T-helper 2 cell treated with Interferon-gamma antibody and Interleukin-4, amounts not matched to agents 100 ng/mL and 5 ng/mL, for 36 hours (primary cell): ENCODE data around the gene B3GALT6. TPM values are rescaled to one million over a fixed set of nuclear protein-coding genes. Genes with fewer than 3 reads are reported as not detected.
"Not testable (repeated sequence)": the region's sequence is repeated elsewhere in the genome, so short reads cannot be mapped to it uniquely, and the experiment has no call there.

Experiments used
- intact Hi-C: fragments of 100-400 bp; cut with micrococcal nuclease; formaldehyde crosslinking; loops from one replicate; pipeline ENCODE4 v1.15.1; 2023
- total RNA-seq: library from RNA; stranded (reverse); gene quantifications from 2 replicates; pipeline ENCODE4 v1.2.3, GENCODE V29; 2022

The B3GALT6 gene
- 27.1 and 27.5 TPM in 2 replicates for total RNA-seq

DNA sequence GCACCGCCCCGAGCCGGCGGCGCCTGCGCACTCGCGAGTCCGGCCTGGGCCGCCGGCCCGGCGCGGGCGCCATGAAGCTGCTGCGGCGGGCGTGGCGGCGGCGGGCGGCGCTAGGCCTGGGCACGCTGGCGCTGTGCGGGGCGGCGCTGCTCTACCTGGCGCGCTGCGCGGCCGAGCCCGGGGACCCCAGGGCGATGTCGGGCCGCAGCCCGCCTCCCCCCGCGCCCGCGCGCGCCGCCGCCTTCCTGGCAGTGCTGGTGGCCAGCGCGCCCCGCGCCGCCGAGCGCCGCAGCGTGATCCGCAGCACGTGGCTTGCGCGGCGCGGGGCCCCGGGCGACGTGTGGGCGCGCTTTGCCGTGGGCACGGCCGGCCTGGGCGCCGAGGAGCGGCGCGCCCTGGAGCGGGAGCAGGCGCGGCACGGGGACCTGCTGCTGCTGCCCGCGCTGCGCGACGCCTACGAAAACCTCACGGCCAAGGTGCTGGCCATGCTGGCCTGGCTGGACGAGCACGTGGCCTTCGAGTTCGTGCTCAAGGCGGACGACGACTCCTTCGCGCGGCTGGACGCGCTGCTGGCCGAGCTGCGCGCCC is at the start of gene B3GALT6:
B3GALT6 (plus strand) TSS at position 30 of the 588 bp plus-strand sequence; CDS start at position 72, 42 bp downstream.
- intact Hi-C loops = loop anchor here (1.0 to 2.0 kb wide), 3 partner anchors 18 to 116 kb away; partner anchors contain the start of genes C1orf159 and UBE2J2

DNA sequence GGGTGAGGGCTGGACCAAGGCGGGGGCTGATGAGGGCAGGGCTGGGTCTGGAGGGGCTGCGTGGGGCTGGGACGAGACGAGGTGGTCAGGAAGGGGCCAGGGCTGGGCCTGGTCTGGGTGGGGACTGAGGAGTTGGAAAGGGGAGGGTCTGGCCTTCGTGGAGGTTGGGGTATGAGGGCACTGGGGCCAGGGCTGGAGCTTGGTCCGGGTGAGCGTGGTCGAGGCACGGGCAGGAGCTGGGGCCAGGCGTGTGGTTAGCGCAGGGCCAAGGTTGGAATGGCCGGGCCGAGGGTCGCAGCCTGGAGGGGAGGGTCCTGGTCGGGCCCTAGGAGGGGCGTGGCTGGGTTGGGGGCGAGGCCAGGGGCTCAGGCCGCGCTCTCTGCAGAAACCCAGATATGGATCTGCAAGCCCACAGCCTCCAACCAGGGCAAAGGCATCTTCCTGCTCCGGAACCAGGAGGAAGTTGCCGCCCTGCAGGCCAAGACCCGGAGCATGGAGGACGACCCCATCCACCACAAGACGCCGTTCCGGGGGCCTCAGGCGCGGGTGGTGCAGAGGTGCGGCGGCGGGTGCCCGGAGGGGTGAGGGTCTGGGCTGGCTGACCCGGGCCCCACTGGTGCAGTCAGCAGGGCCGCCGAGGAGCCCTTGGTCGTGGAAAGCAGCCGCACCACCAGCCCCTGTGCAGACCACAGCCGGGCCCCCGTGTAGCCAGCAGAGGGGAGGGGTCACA is 49.4 kb upstream of the B3GALT6 start:
- intact Hi-C loops = no loop called here

DNA sequence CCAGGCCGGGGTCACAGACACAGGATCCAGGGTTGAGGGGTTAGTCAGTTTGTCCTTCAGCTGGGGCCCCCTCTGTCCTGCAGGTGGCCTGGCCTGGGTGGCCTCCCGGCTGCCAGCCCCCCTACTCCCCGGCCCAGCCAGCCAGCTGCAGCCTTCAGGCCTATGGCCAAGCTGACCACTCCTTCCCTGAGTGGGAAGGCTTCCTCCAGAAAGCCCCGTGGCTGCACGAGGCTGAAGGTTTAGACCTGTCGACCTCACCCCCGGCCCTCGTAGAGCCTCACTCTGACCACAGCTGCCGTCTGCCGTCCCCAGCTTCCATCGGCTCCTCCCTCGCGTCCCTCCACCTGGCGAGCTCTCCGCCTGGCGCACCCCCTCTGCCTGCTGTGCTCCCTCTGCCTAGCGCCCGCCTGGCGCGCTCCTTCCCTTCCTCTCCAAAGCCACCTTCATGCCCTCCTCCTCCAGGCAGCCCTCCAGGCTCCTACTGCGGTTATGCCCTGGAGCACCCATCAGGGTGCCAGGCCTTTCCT is 48.8 kb upstream of the B3GALT6 start:
- intact Hi-C loops = no loop called here

DNA sequence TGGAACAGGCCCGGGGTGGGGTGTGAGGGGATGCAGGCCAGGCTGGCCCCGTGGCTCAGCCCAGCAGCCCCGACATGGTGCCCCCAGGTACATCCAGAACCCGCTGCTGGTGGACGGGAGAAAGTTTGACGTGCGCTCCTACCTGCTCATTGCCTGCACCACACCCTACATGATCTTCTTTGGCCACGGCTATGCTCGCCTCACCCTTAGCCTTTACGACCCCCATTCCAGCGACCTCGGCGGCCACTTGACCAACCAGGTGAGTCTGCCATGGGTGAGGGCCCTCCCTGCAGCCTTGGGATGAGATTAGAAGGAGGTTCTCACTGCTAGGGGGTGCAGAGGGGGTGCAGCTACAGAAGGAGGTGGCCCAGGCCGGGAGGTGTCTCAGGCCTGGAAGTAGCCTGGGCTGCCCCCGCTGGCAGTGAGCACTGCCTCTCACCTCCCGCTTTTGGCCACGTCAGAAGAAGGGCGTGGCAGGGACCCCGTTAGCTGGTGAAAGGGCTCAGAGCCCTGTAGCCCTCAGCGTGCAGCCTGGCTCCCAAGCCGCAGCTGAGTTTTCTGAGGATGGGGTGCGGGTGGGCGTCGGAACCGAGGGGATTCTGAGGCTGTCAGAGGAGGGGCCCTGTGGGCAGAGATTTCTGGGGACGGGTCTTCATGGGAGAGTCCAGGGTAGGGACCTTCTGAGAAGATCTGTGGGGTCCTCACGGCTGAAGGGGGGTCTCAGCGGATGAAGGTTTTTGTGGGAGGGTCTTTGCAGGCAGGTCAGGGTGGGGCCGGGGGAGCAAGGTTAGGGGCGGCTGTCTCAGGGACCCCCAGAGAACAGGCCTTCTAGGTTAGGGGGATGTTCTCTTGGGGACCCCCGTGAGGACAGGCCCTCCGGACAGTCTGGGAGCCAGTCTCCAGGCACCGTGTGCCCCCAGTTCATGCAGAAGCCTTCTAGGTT is 47.9 kb upstream of the B3GALT6 start:
- intact Hi-C loops = no loop called here

DNA sequence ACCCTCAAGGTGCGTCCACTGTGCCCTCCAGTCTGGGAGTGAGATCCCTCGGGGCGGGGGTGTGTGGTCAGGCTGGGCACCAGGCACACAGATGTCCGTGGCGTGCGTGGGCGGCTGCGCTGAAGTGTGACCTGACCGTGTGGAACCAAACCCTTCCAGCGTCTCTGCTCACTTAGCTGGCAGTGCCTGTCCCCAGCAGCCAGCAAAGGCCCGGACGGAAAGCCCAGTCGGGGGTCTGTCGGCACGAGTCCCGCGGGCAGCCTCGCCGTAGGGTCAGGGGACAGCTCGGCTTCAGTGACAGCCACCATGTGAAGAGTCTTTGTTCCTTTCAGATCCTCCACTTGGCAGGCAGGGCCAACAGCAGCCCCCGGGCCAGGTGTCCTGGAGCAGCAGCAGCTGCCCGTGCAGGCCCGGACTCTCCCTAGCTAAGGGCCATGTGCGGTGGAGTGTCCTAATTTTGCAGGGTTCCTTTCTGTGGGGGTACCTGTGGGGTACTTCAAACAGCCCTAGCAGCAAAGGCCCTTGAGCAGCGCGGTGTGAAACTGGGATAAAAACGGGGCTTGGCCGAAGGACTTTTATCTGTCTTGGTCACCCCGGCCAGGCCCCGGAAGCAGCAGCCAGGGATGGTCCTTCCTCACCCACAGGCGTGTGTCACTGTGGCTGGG is 46.8 kb upstream of the B3GALT6 start:
- intact Hi-C loops = no loop called here

DNA sequence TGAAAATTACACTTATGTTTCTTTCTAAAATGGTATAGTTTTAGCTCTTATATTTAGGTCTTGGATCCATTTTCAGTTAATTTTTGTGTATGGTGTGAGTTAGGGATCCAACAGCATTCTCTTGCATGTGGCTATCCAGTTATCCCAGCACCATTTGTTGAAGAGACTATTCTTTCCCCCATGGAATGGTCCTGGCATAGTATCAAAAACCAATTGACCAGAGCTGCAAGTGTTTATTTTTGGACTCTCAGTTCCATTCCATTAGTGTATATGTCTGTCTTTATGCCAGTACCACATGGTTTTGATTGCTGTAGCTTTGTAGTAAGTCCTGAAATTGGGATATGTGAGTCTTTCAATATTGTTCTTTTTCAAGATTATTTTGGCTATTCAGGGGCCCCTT is 44.1 kb upstream of the B3GALT6 start:
- intact Hi-C loops = no loop called here

DNA sequence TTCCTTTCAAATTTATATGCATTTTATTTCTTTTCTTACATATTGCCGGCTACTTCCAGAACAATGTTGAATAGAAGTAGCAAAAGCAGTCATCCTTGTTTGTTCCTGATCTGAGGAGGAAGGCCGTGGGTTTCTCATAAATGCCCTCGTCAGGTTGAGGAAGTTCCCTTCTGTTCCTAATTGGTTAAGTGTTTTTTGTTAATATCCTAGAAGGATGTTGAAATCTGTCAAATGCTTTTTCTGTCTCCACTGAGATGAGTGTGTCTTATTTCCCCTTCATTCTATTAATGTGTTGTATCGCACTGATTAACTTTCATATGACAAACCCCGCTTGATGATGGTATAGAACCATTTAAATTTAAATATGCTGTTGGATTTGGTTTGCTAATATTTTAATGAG is 42.9 kb upstream of the B3GALT6 start:
- intact Hi-C loops = no loop called here

DNA sequence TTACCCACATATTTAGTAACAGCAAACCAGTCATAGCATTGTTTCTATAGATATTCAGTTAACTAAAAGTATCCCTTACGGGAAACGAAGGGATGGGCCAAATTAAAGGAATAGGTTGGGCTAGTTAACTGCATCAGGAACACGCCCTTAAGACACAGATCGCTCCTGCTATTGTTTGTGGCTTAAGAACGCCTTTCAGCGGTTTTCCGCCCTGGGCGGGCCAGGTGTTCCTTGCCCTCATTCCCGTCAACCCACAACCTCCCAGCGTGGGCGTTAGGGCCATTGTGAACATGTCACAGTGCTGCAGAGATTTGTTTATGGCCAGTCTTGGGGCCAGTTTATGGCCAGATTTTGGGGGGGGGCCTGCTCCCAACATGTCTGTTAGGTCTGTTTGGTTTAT is 40.3 kb upstream of the B3GALT6 start:
- intact Hi-C loops = no loop called here

DNA sequence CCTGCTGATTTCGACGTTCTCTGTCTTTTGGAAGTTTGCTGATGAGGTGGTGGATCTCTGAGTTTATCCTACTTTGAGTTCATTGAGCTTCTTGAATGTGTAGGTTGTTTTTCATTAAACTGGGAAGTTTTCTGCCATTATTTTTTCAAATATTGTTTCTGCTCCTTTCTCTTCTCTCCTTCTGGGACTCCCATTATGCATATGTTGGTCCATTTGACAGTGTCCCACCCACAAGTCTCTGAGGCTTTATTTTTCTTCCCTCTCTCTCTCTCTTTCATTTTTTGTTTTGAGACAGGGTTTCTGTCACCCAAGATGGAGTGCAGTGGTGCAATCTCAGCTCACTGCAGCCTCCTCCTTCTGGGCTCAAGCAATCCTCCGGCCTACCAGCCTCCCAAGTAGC is 37.3 kb upstream of the B3GALT6 start:
- intact Hi-C loops = no loop called here

DNA sequence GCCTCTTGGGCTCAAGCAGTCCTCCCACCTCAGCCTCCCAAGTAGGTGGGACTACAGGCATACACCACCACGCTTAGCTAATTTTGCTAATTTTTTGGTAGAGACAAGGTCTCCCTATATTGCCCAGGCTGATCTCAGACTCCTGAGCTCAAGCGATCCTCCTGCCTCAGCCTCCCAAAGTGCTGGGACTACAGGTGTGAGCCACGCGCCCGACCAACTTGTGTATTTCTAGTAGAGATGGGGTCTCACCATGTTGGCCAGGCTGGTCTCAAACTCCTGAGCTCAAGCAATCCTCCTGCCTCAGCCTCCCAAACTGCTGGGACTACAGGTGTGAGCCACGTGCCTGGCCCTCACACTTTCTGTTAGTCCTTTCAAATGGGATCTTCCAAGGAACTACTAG is 36.3 kb upstream of the B3GALT6 start:
- intact Hi-C loops = not testable (repeated sequence)

DNA sequence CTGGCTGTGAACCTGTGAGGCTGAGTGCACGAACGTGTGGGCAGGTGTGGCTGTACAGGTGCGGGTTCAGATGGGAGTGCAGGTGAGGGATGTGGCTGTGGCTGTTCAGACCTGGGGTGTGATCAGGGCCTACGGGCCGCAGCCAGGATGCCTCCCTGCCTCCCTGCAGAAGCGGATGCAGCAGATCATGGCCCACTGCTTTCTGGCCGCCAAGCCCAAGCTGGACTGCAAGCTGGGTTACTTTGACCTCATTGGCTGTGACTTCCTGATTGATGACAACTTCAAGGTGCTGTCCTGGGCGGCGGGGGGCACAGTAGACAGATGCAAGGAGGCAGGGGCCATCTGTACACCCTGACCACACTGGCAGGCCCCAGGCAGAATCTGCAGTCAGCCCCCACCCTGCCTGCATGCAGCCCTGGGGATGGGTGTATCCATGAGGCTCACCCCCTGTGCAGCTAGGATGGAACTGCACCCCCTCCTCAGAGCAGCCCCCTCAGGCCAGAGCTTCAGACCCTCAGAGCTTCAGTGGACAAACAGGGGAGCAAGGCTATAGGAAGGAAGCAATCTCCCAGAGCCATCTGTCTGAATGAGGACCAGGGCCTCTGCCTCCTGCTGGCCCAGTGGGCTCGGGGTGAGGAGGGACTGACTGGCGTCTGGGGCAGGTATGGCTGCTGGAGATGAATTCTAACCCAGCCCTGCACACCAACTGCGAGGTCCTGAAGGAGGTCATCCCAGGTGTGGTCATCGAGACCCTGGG is 35.4 kb upstream of the B3GALT6 start:
- intact Hi-C loops = no loop called here

DNA sequence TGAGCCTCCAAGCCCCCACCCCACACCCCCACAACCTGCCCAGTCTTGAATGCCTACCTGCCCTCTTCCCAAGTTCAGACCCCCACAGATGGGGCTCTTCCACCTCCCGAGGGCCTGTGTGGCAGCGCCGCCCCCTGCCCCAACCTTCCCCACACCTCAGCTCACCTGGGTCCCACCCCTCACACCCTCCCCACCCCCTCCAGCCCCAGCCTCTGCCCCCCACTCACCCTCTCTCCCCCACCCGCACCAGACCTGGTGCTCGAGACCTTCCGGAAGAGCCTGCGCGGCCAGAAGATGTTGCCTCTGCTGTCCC is 34.9 kb upstream of the B3GALT6 start:
- intact Hi-C loops = no loop called here

DNA sequence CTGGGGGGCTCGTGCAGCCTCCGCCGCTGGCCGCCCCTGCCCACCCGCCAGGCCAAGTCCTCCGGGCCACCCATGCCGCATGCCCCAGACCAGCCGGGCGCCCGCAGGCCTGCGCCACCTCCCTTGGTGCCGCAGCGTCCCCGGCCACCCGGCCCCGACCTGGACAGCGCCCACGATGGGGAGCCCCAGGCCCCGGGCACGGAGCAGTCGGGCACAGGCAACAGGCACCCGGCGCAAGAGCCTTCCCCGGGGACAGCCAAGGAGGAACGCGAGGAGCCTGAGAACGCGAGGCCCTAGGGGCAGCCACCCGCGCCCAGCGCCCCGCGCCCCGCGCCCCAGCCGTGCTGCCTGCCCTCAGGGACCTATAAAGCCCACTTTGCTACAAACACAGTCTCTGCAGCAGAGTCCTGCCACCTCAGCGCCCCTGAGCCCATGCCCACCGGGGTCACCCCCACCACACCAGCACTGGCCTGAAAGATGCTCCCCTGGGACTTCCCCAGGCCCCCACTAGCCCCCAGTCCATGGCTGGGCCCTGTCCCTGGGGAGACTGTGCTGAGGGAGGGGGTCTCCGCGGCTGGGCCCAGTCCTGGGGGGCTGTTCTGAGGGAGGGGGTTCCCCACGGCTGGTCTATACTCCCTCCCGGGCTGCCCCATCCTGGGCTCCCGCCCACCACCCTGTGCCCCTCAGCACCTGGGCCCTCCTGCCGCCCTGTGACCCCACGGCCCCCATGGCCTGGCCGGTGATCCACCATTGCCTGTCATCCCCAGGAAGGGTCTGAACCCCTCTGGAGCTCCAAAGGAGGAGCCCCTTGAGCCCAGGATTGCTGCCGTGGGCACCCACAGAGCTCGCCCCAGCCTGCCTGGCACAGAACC is 34.2 kb upstream of the B3GALT6 start:
- intact Hi-C loops = no loop called here

DNA sequence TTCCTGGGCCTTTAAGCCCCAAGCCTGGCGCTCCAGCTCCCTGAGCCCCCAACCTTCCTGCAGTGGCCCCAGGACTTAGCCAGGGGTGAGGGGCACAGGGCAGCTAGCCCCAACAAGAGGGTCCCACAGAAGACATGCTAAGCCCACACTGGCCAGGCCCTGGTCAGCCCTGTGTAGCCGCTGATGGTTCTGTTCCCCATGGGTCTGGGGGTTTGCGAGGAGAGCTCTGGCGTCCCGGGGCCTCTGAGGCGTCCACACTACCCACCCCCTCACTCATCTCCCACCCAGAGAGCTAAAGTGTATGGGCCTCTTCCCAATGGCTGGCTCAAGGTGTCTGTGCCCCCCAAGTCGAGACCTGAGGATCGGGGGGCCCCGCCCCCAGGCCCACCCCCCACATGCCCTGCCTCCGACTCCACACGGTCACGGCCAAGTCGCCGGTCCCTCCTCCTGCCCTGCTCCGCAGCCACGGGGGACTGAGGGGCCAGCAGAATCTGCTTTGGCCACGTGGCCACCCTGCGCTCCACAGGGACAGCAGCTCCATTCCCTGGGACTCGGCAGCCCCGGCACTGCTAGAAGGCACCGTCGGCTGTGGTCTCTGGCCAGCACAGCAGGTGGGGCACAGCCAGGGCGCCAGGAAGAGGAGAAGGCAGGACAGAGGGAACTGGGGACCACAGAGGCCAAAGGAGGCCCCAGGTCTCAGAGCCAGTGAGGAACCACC is 33.5 kb upstream of the B3GALT6 start:
- intact Hi-C loops = no loop called here

DNA sequence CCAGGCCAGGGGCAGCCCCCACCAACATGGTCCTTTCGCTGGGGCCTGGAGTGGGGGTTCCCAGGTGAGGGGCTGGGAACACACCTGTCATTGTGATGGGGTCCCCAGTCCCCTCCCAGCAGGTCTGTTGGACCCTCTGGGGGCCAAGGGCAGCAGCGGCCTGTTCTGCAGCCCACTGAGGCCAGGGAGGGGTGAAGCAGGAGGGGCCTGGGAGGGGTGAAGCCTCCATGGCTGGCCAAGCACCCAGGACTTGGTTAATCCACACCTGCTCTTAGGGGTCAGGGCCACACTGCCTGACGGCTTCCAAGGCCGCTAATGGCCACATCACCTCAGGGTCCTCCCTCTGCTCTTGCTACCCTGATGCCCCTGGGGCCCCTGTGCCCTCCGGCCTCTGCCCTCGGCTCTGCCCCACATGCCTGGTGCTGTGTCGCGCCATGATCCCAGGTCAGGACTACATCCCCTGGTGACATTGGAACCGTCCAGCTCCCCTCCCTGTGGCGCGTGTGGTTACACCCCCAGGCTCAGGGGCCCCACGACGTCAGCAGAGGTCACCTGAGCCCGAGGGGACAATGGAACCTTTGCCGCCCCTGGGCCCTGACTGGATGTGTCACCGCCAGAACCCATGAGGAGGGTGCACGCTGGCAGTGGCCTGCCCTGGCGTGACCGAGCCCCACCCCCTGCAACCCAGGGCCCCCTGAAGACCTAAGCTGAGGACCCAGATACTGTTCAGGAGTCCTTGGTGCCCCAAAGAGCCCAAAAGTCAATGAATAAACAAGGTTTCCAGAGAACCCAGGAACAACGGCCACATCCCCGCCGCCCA is 32.7 kb upstream of the B3GALT6 start:
- intact Hi-C loops = no loop called here

DNA sequence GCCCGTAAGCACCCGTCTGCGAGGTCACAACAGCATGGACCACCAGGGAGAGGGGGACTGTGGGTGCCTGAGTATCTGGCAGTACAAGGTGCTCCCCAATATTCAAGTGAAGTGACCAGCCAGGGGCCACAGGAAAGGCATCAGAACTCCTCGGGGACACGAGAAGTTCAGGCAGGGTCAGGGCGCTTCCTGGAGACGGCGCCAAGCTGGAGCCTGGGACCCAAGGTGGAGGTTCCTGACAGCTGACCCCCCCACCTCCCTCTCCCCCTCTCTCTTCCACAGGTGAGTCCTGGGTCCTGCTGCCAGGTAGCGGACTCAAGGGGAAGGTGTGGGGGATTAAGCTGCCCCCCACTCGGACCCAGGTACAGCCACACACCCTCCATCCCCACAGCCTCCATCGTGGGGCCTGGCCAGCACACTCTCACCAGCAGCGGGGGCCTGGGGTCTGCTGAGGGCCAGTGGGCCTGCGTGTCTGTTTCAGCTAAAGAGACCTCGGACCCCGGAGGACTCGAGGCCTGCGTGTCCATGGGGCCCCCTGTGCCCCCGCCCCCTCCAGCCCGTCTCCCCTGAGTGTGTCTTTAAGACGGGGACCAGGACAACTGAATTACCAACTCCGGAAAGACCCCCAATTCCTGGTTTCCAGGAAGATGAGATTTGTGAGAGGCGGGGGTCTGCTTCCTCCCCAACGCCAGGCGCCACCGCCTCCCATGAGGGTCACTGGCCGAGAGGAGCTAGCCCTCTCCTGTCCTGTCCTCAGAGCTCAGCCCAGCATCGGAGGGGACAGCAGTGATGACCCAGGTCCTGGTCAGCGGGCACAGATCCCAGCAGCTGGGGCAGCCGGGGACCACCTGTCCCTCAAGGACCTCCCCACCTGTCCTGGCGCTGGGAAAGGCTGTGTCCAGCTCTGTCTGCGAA is 31.8 kb upstream of the B3GALT6 start:
- intact Hi-C loops = loop anchor here (5.0 kb wide), 1 partner anchor 43 kb away; no protein-coding TSS in a partner anchor
